HCT116 (cell line): ENCODE data around the gene ETFA. TPM values are rescaled to one million over a fixed set of nuclear protein-coding genes. Genes with fewer than 3 reads are reported as not detected.

Experiments used
- ATAC-seq: fragments of 200-7000 bp; cut with Tn5 transposase; 2 replicates; pipeline ENCODE4 v1.9.1; 2020; ENCODE audit warnings: mild to moderate bottlenecking, moderate library complexity
- BruUV-seq: library from RNA; stranded (reverse); fragments of 400-500 nt; replicated peaks from 2 replicates; lab custom pipeline; 2021; lab: Mats Ljungman, UMichigan
- CTCF ChIA-PET: fragments of 300-600 bp; sonication (Branson Sonifier 250); formaldehyde crosslinking; loops from one replicate; lab custom pipeline; 2021; ENCODE audit warnings: antibody characterized with exemption; lab: Charles Lee
- POLR2A ChIA-PET: fragments of 300-600, 350-600 bp; sonication (Branson Sonifier 250); formaldehyde crosslinking; loops from one replicate; lab custom pipeline; 2021; ENCODE audit warnings: antibody characterized with exemption; lab: Charles Lee
- RAD21 ChIA-PET, 2 experiments: fragments of 300-600 bp; sonication (Branson Sonifier 250); formaldehyde crosslinking; loops; one replicate each; lab custom pipeline; 2023; ENCODE audit warnings: low total read pairs in 2 of 2; ENCODE audit not compliant: uncharacterized antibody in 2 of 2, unreplicated experiment in 2 of 2, low non-redundant PET in 1 of 2; lab: Charles Lee
- DNase-seq: peaks from one replicate; pipeline ENCODE4 v3.0.0-alpha.2; 2010; ENCODE audit warnings: low read depth, low spot score
- H2AFZ ChIP-seq: fragments of 200-600 bp; shearing (Covaris generic), sonication (generic); 2 replicates; pipeline ENCODE4 v1.6.1; 2017; ENCODE audit warnings: low read depth, mixed run types, mixed read lengths, antibody characterized with exemption, low read length; ENCODE audit not compliant: poor library complexity, severe bottlenecking
- H3K27ac ChIP-seq: 2 replicates; pipeline ENCODE4 v1.5.1; 2012; ENCODE audit warnings: low read depth, low read length
- H3K27me3 ChIP-seq: fragments of 200-600 bp; sonication (generic); 2 replicates; pipeline ENCODE4 v1.6.1; 2016; ENCODE audit warnings: mixed run types, low read length, mixed read lengths; ENCODE audit not compliant: insufficient read depth
- H3K36me3 ChIP-seq, 2 experiments: fragments of 200-500 bp in 1 of 2; fragments of 200-600 bp in 1 of 2; sonication (Bioruptor generic) in 1 of 2; sonication (generic) in 1 of 2; 2 replicates each; pipeline versions ENCODE4 v1.5.1 to v1.6.1; 2014 to 2016; ENCODE audit warnings: low read length in 2 of 2, inconsistent platforms in 1 of 2, mixed read lengths in 1 of 2, mixed run types in 1 of 2; ENCODE audit not compliant: insufficient read depth in 2 of 2, control insufficient read depth in 1 of 2
- H3K4me1 ChIP-seq, 2 experiments: fragments of 200-600 bp in 1 of 2; sonication (generic) in 1 of 2; 2 replicates each; pipeline versions ENCODE4 v1.5.1 to v1.6.1; 2012 to 2017; ENCODE audit warnings: low read length in 2 of 2, inconsistent platforms in 1 of 2, mild to moderate bottlenecking in 1 of 2, mixed read lengths in 1 of 2, mixed run types in 1 of 2, moderate library complexity in 1 of 2; ENCODE audit not compliant: insufficient read depth in 2 of 2, control insufficient read depth in 1 of 2
- H3K4me2 ChIP-seq: fragments of 200-600 bp; sonication (generic); 2 replicates; pipeline ENCODE4 v1.6.1; 2017; ENCODE audit warnings: mixed run types, low read length, mixed read lengths
- H3K4me3 ChIP-seq, 2 experiments: fragments of 200-600 bp in 1 of 2; sonication (generic) in 1 of 2; replicated peaks in 1 of 2; 2 replicates each; pipeline ENCODE4 v1.5.1; 2011 to 2016; ENCODE audit warnings: low read length in 2 of 2, control low read depth in 1 of 2, low read depth in 1 of 2, mild to moderate bottlenecking in 1 of 2, mixed read lengths in 1 of 2, mixed run types in 1 of 2
- H3K79me2 ChIP-seq: fragments of 200-600 bp; sonication (generic); 2 replicates; pipeline ENCODE4 v1.6.1; 2017; ENCODE audit warnings: mild to moderate bottlenecking, mixed run types, low read length, moderate library complexity, mixed read lengths; ENCODE audit not compliant: insufficient read depth
- H3K9ac ChIP-seq: fragments of 200-600 bp; sonication (generic); 2 replicates; pipeline ENCODE4 v1.6.1; 2016; ENCODE audit warnings: low read length, mixed read lengths
- H3K9me2 ChIP-seq: fragments of 200-600 bp; sonication (generic), shearing (Covaris generic); 2 replicates; pipeline ENCODE4 v1.6.1; 2017; ENCODE audit warnings: mixed run types, mild to moderate bottlenecking, moderate library complexity; ENCODE audit not compliant: insufficient read depth
- H3K9me3 ChIP-seq, 2 experiments: fragments of 200-500 bp in 1 of 2; fragments of 200-600 bp in 1 of 2; sonication (Bioruptor generic) in 1 of 2; sonication (generic) in 1 of 2; 2 replicates each; pipeline ENCODE4 v1.6.1; 2014 to 2017; ENCODE audit warnings: low read length in 2 of 2, mixed read lengths in 2 of 2, inconsistent platforms in 1 of 2, low read depth in 1 of 2, mild to moderate bottlenecking in 1 of 2, mixed run types in 1 of 2, moderate library complexity in 1 of 2; ENCODE audit not compliant: control insufficient read depth in 1 of 2, insufficient read depth in 1 of 2
- H4K20me1 ChIP-seq: fragments of 200-600 bp; sonication (generic), shearing (Covaris generic); 2 replicates; pipeline ENCODE4 v1.6.1; 2017; ENCODE audit warnings: mixed run types, mild to moderate bottlenecking, moderate library complexity; ENCODE audit not compliant: insufficient read depth
- CBX3 ChIP-seq: IDR thresholded peaks from 2 replicates; pipeline ENCODE4 v1.6.1; 2012; ENCODE audit warnings: low read depth
- CEBPB ChIP-seq: IDR thresholded peaks from 2 replicates; pipeline ENCODE4 v1.6.1; 2012; ENCODE audit warnings: low read depth
- EGR1 ChIP-seq: IDR thresholded peaks from 2 replicates; pipeline ENCODE4 v1.6.1; 2012; ENCODE audit warnings: low read depth
- FOSL1 ChIP-seq: IDR thresholded peaks from 2 replicates; pipeline ENCODE4 v1.6.1; 2012; ENCODE audit warnings: low read depth
- JUND ChIP-seq: IDR thresholded peaks from 2 replicates; pipeline ENCODE4 v1.6.1; 2012
- POLR2A ChIP-seq: IDR thresholded peaks from 2 replicates; pipeline ENCODE4 v1.7.0; 2011; ENCODE audit warnings: borderline replicate concordance; ENCODE audit not compliant: insufficient read depth, insufficient read length; ENCODE audit errors: extremely low read depth
- POLR2AphosphoS5 ChIP-seq: IDR thresholded peaks from 2 replicates; pipeline ENCODE4 v1.6.1; 2011; ENCODE audit warnings: mild to moderate bottlenecking, low read depth, low read length, moderate library complexity
- RAD21 ChIP-seq: IDR thresholded peaks from 2 replicates; pipeline ENCODE4 v1.6.1; 2012; ENCODE audit warnings: low read depth, mild to moderate bottlenecking
- SIN3A ChIP-seq: IDR thresholded peaks from 2 replicates; pipeline ENCODE4 v1.6.1; 2012; ENCODE audit warnings: low read depth
- SP1 ChIP-seq: IDR thresholded peaks from 2 replicates; pipeline ENCODE4 v1.6.1; 2012; ENCODE audit warnings: low read depth
- SRF ChIP-seq: IDR thresholded peaks from 2 replicates; pipeline ENCODE4 v1.6.1; 2012; ENCODE audit warnings: low read depth
- YY1 ChIP-seq: IDR thresholded peaks from 2 replicates; pipeline ENCODE4 v1.6.1; 2011; ENCODE audit warnings: low read length, low read depth, moderate library complexity, mild to moderate bottlenecking; ENCODE audit not compliant: insufficient replicate concordance; ENCODE audit errors: extremely low read depth
- ZNF274 ChIP-seq: fragments of 200-500 bp; sonication (Bioruptor generic); IDR thresholded peaks from 2 replicates; pipeline ENCODE4 v1.6.1; 2014; ENCODE audit warnings: mild to moderate bottlenecking, low read depth, low read length, inconsistent platforms
- intact Hi-C: fragments of 100-400 bp; cut with micrococcal nuclease; formaldehyde crosslinking; loops from 2 replicates; pipeline ENCODE4 v1.10.0; 2022
- total RNA-seq: library from RNA; stranded (reverse); gene quantifications from one replicate; pipeline ENCODE4 v1.2.1, GENCODE V29; 2021; ENCODE audit not compliant: unreplicated experiment
- TF ChIP-seq, protein P1 (sequence below): IDR thresholded peaks from 2 replicates; pipeline ENCODE4 v1.6.1; 2011; ENCODE audit warnings: mild to moderate bottlenecking, low read length, moderate library complexity; ENCODE audit not compliant: insufficient replicate concordance; ENCODE audit errors: extremely low read depth
- TF ChIP-seq, protein P2 (sequence below): IDR thresholded peaks from 2 replicates; pipeline ENCODE4 v1.6.1; 2012; ENCODE audit warnings: low read depth
- TF ChIP-seq, protein P3 (sequence below), 3 experiments: fragments of 200-600 bp in 1 of 3; sonication (generic) in 1 of 3; IDR thresholded peaks in 2 of 3; conservative IDR thresholded peaks in 1 of 3; 2 replicates each; pipeline ENCODE4 v1.5.1; 2012 to 2017; ENCODE audit warnings: low read depth in 2 of 3, low read length in 2 of 3, antibody characterized with exemption in 1 of 3, borderline replicate concordance in 1 of 3, control low read depth in 1 of 3, mild to moderate bottlenecking in 1 of 3, mixed read lengths in 1 of 3, mixed run types in 1 of 3, moderate library complexity in 1 of 3; ENCODE audit not compliant: insufficient read depth in 1 of 3
- TF ChIP-seq, protein P4 (sequence below): IDR thresholded peaks from 2 replicates; pipeline ENCODE4 v1.6.1; 2012
- TF ChIP-seq, protein P5 (sequence below): IDR thresholded peaks from 2 replicates; pipeline ENCODE4 v1.6.1; 2012

Gene ETFA
- total RNA-seq, 1 experiment from 2014 or later: 144 TPM

DNA sequence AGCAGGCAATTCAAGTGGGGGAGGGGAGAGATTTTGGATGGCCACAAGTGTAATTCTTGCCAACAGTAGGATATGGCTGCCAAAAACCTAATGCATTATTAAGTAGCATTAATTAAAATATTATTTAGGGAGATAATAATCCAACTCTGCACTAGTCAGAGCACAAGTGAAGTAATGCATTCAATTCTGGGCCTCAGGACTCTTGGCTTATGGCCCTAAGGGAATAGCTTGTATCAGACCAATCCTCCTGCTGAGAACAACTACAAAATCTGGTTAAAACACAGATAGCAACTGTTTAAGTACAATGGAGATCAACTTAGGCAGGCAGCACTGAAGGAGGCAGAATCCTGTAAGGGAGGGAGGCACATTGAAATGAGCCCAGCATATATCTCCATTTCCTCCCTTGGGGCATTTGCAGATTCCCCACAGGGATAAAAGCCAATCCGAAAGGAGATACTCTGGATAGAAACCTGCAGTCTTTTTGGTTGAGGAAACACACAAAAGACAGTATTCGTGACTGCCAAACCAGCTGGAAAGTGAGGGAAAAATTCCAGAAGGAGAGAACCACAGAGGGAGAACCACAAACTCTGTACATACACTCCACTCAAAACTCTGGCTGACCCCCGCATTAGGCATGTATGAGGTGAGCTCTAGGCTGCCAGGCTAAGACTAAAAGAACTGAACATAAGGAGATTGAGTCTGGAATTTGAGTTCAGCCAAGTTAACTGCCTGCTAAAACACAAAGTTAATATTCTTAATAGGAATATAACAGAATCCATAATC is 57.4 kb downstream of the ETFA start:
- ChIA-PET CTCF (no interaction called here), RAD21 (no interaction called here), POLR2A (interaction anchor here (0.8 kb wide), 1 partner anchor 13 kb away, joined by 3 read pairs; no protein-coding TSS in a partner anchor)
- H3K27ac ChIP-seq: no peak overlapping the region
- TF ChIP-seq RAD21: no peak
- no peak for TF ChIP-seq FOSL1
- TF ChIP-seq, protein P1, sequence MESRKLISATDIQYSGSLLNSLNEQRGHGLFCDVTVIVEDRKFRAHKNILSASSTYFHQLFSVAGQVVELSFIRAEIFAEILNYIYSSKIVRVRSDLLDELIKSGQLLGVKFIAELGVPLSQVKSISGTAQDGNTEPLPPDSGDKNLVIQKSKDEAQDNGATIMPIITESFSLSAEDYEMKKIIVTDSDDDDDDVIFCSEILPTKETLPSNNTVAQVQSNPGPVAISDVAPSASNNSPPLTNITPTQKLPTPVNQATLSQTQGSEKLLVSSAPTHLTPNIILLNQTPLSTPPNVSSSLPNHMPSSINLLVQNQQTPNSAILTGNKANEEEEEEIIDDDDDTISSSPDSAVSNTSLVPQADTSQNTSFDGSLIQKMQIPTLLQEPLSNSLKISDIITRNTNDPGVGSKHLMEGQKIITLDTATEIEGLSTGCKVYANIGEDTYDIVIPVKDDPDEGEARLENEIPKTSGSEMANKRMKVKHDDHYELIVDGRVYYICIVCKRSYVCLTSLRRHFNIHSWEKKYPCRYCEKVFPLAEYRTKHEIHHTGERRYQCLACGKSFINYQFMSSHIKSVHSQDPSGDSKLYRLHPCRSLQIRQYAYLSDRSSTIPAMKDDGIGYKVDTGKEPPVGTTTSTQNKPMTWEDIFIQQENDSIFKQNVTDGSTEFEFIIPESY: no peak
- no peak for TF ChIP-seq SP1
- TF ChIP-seq, protein P2, sequence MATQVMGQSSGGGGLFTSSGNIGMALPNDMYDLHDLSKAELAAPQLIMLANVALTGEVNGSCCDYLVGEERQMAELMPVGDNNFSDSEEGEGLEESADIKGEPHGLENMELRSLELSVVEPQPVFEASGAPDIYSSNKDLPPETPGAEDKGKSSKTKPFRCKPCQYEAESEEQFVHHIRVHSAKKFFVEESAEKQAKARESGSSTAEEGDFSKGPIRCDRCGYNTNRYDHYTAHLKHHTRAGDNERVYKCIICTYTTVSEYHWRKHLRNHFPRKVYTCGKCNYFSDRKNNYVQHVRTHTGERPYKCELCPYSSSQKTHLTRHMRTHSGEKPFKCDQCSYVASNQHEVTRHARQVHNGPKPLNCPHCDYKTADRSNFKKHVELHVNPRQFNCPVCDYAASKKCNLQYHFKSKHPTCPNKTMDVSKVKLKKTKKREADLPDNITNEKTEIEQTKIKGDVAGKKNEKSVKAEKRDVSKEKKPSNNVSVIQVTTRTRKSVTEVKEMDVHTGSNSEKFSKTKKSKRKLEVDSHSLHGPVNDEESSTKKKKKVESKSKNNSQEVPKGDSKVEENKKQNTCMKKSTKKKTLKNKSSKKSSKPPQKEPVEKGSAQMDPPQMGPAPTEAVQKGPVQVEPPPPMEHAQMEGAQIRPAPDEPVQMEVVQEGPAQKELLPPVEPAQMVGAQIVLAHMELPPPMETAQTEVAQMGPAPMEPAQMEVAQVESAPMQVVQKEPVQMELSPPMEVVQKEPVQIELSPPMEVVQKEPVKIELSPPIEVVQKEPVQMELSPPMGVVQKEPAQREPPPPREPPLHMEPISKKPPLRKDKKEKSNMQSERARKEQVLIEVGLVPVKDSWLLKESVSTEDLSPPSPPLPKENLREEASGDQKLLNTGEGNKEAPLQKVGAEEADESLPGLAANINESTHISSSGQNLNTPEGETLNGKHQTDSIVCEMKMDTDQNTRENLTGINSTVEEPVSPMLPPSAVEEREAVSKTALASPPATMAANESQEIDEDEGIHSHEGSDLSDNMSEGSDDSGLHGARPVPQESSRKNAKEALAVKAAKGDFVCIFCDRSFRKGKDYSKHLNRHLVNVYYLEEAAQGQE: no peak
- TF ChIP-seq EGR1: no peak
- TF ChIP-seq, protein P3, sequence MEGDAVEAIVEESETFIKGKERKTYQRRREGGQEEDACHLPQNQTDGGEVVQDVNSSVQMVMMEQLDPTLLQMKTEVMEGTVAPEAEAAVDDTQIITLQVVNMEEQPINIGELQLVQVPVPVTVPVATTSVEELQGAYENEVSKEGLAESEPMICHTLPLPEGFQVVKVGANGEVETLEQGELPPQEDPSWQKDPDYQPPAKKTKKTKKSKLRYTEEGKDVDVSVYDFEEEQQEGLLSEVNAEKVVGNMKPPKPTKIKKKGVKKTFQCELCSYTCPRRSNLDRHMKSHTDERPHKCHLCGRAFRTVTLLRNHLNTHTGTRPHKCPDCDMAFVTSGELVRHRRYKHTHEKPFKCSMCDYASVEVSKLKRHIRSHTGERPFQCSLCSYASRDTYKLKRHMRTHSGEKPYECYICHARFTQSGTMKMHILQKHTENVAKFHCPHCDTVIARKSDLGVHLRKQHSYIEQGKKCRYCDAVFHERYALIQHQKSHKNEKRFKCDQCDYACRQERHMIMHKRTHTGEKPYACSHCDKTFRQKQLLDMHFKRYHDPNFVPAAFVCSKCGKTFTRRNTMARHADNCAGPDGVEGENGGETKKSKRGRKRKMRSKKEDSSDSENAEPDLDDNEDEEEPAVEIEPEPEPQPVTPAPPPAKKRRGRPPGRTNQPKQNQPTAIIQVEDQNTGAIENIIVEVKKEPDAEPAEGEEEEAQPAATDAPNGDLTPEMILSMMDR (IDR thresholded peaks at IDR 0.05 in 2 of 3, conservative IDR thresholded peaks at IDR 0.05 in 1 of 3; ENCODE audit: borderline replicate concordance in 1 of 3, insufficient read depth in 1 of 3, low read depth in 2 of 3, low read length in 2 of 3): no peak
- no peak for TF ChIP-seq POLR2A
- no peak for TF ChIP-seq CBX3
- TF ChIP-seq CEBPB: no peak
- no peak for TF ChIP-seq JUND
- TF ChIP-seq, protein P4, sequence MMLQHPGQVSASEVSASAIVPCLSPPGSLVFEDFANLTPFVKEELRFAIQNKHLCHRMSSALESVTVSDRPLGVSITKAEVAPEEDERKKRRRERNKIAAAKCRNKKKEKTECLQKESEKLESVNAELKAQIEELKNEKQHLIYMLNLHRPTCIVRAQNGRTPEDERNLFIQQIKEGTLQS: no peak
- no peak for TF ChIP-seq ZNF274
- TF ChIP-seq POLR2AphosphoS5: no peak
- no peak for TF ChIP-seq SRF
- TF ChIP-seq SIN3A: no peak
- TF ChIP-seq, protein P5, sequence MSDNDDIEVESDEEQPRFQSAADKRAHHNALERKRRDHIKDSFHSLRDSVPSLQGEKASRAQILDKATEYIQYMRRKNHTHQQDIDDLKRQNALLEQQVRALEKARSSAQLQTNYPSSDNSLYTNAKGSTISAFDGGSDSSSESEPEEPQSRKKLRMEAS: no peak
- no peak for TF ChIP-seq YY1
- H3K9me3 ChIP-seq: no peaks in the 10 kb centered on the region
- intact Hi-C loops: no loop called here
- H3K4me1 ChIP-seq: no peaks in the 10 kb centered on the region
- no peaks in the 10 kb centered on the region for H3K9me2 ChIP-seq
- ATAC-seq (no peak), DNase-seq (no peak)
- no peak overlapping the region for H3K9ac ChIP-seq
- H3K4me2 ChIP-seq: no peak overlapping the region
- no peak overlapping the region for H2AFZ ChIP-seq
- H3K27me3 ChIP-seq: no peaks in the 10 kb centered on the region
- H3K79me2 ChIP-seq: no peaks in the 10 kb centered on the region; the same call in 1 of the 2 replicates
- H3K4me3 ChIP-seq: no peak overlapping the region
- BruUV-seq: no TSS peak
- H4K20me1 ChIP-seq: no peaks in the 10 kb centered on the region; the same call in 1 of the 2 replicates
- H3K36me3 ChIP-seq: 0 out of 4 replicates have a peak, but pooled peaks cover 0 to 3% of the 10 kb centered on the region in 2 experiments
